IPS DF 6.9 (cell line): ENCODE measurements around the gene FANK1.
"Not testable (repeated sequence)": the region's sequence is repeated elsewhere in the genome, so short reads cannot be mapped to it uniquely, and the experiment has no call there.

Experiments used
- DNase-seq: peaks from one replicate; pipeline ENCODE4 v3.0.0-alpha.2; 2013; ENCODE audit warnings: low read depth, low spot score
- H3K27ac ChIP-seq: one replicate; pipeline ENCODE4 v1.5.1; 2013; ENCODE audit warnings: low read length, control low read depth
- H3K27me3 ChIP-seq: 2 replicates; pipeline ENCODE4 v1.6.1; 2013; ENCODE audit warnings: mild to moderate bottlenecking, low read length; ENCODE audit not compliant: control insufficient read depth, insufficient read depth
- H3K36me3 ChIP-seq: 2 replicates; pipeline ENCODE4 v1.6.1; 2013; ENCODE audit warnings: low read length; ENCODE audit not compliant: control insufficient read depth, insufficient read depth
- H3K4me1 ChIP-seq: 2 replicates; pipeline ENCODE4 v1.6.1; 2013; ENCODE audit warnings: low read length; ENCODE audit not compliant: control insufficient read depth, insufficient read depth
- H3K4me3 ChIP-seq: 2 replicates; pipeline ENCODE4 v1.5.1; 2013; ENCODE audit warnings: mild to moderate bottlenecking, low read length
- H3K9me3 ChIP-seq: 2 replicates; pipeline ENCODE4 v1.6.1; 2013; ENCODE audit warnings: low read length, inconsistent platforms; ENCODE audit not compliant: control insufficient read depth, insufficient read depth
- whole genome bisulfite sequencing: extraction: QIAGEN DNeasy Blood & Tissue Kit; methylation state at CpG from one replicate; pipeline ENCODE4 v1.1.7; 2013; ENCODE audit warnings: mixed read lengths, missing lambda C conversion rate; ENCODE audit not compliant: insufficient read length, insufficient coverage; 5-methylcytosine and 5-hydroxymethylcytosine counted together

FANK1 gene

GRCh38 chr10:125896088-125896934 lies at the start of gene FANK1:
Gene FANK1 (plus strand): TSS chr10:125896564. CDS start chr10:125896643, 79 bp downstream.
- H3K9me3 ChIP-seq, H3K27ac ChIP-seq, DNase-seq, H3K27me3 ChIP-seq, H3K36me3 ChIP-seq, H3K4me1 ChIP-seq: not testable (repeated sequence)
- no CpG with 5 or more reads among the region's 106 CpGs for WGBS
- peak within 1 kb of the TSS; percentile 90 for H3K4me3 ChIP-seq

GRCh38 chr10:125846894-125847293 lies 49.5 kb upstream of the FANK1 start:
- no peaks in the 10 kb centered on the region for H3K4me1 ChIP-seq
- no peaks in the 10 kb centered on the region for H3K27me3 ChIP-seq
- no peak overlapping the region for H3K27ac ChIP-seq
- no peaks in the 10 kb centered on the region for H3K36me3 ChIP-seq
- no peaks in the 10 kb centered on the region for H3K9me3 ChIP-seq
- no peak for DNase-seq
- no CpG with 5 or more reads among the region's 3 CpGs for WGBS
- H3K4me3 ChIP-seq = no peak overlapping the region

GRCh38 chr10:125848371-125848770 lies 48.0 kb upstream of the FANK1 start:
- no peaks in the 10 kb centered on the region for H3K36me3 ChIP-seq
- WGBS = no CpG with 5 or more reads among the region's 2 CpGs
- no peak overlapping the region for H3K27ac ChIP-seq
- DNase-seq = no peak
- H3K4me3 ChIP-seq = no peak overlapping the region
- H3K9me3 ChIP-seq = no peaks in the 10 kb centered on the region
- no peaks in the 10 kb centered on the region for H3K27me3 ChIP-seq
- H3K4me1 ChIP-seq = no peaks in the 10 kb centered on the region

GRCh38 chr10:125848857-125849256 lies 47.5 kb upstream of the FANK1 start:
- Histone ChIP-seq H3K4me1 (no peaks in the 10 kb centered on the region), H3K27me3 (no peaks in the 10 kb centered on the region), H3K9me3 (no peaks in the 10 kb centered on the region), H3K27ac (no peak overlapping the region), H3K4me3 (no peak overlapping the region), H3K36me3 (no peaks in the 10 kb centered on the region)
- DNase-seq = no peak
- WGBS = no CpG with 5 or more reads among the region's 2 CpGs

GRCh38 chr10:125849448-125849847 lies 46.9 kb upstream of the FANK1 start:
- no CpG with 5 or more reads among the region's 7 CpGs for WGBS
- Histone ChIP-seq H3K27me3 (no peaks in the 10 kb centered on the region), H3K36me3 (no peaks in the 10 kb centered on the region), H3K9me3 (no peaks in the 10 kb centered on the region), H3K4me3 (no peak overlapping the region), H3K27ac (no peak overlapping the region), H3K4me1 (no peaks in the 10 kb centered on the region)
- no peak for DNase-seq

- no peaks in the 10 kb centered on the region for H3K36me3 ChIP-seq
- H3K9me3 ChIP-seq = no peaks in the 10 kb centered on the region
- no CpG with 5 or more reads among the region's 2 CpGs for WGBS
- H3K4me1 ChIP-seq = no peaks in the 10 kb centered on the region
- no peak for DNase-seq
- no peak overlapping the region for H3K27ac ChIP-seq
- H3K4me3 ChIP-seq = no peak overlapping the region
- no peaks in the 10 kb centered on the region for H3K27me3 ChIP-seq
These were observed 45.3 kb upstream of the FANK1 start for GRCh38 chr10:125850766-125851731.

- no peaks in the 10 kb centered on the region for H3K9me3 ChIP-seq
- H3K27me3 ChIP-seq = no peaks in the 10 kb centered on the region
- H3K27ac ChIP-seq = no peak overlapping the region
- no peak overlapping the region for H3K4me3 ChIP-seq
- H3K36me3 ChIP-seq = no peaks in the 10 kb centered on the region
- WGBS = no CpG with 5 or more reads among the region's 7 CpGs
- DNase-seq = no peak
- H3K4me1 ChIP-seq = no peaks in the 10 kb centered on the region
These were observed 43.9 kb upstream of the FANK1 start for GRCh38 chr10:125852487-125852886.

- Histone ChIP-seq H3K27me3 (no peaks in the 10 kb centered on the region), H3K27ac (no peak overlapping the region), H3K36me3 (no peaks in the 10 kb centered on the region), H3K9me3 (no peaks in the 10 kb centered on the region), H3K4me1 (no peaks in the 10 kb centered on the region), H3K4me3 (no peak overlapping the region)
- WGBS = no CpG with 5 or more reads among the region's 2 CpGs
- no peak for DNase-seq
These were observed 39.1 kb upstream of the FANK1 start for GRCh38 chr10:125857185-125857760.

GRCh38 chr10:125859128-125859817 lies 37.1 kb upstream of the FANK1 start:
- H3K4me3 ChIP-seq = no peak overlapping the region
- no peak overlapping the region for H3K27ac ChIP-seq
- DNase-seq = no peak
- no CpG with 5 or more reads among the region's 4 CpGs for WGBS
- H3K9me3 ChIP-seq = no peaks in the 10 kb centered on the region
- H3K36me3 ChIP-seq = no peaks in the 10 kb centered on the region
- no peaks in the 10 kb centered on the region for H3K27me3 ChIP-seq
- H3K4me1 ChIP-seq = no peaks in the 10 kb centered on the region

GRCh38 chr10:125865120-125865519 lies 31.2 kb upstream of the FANK1 start:
- H3K4me3 ChIP-seq = no peak overlapping the region

More at GRCh38 chr10:125865120-125865519, 31.2 kb upstream of the FANK1 start:
- Histone ChIP-seq H3K9me3 (no peaks in the 10 kb centered on the region), H3K36me3 (peaks cover 7% of the 10 kb centered on the region), H3K27ac (no peak overlapping the region), H3K4me1 (no peaks in the 10 kb centered on the region), H3K27me3 (no peaks in the 10 kb centered on the region)
- no CpG with 5 or more reads among the region's 3 CpGs for WGBS
- no peak for DNase-seq
